Epithelial cell of esophagus (primary cell): ENCODE measurements around the gene COA6.
A peak's percentile ranks its signal among the peaks of the same experiment; 100 is the strongest.

Experiments used
- DNase-seq: peaks from one replicate; pipeline ENCODE4 v3.0.0; 2010; ENCODE audit warnings: low read depth
- H3K4me3 ChIP-seq: 2 replicates; pipeline ENCODE4 v1.5.1; 2011; ENCODE audit warnings: mild to moderate bottlenecking, low read length, control low read depth
- CTCF ChIP-seq: IDR thresholded peaks from 2 replicates; pipeline ENCODE4 v1.5.1; 2011; ENCODE audit warnings: low read depth, mild to moderate bottlenecking, low read length, control low read depth, inconsistent platforms; ENCODE audit not compliant: insufficient read depth; ENCODE audit errors: missing control alignments

Gene COA6

GRCh38 chr1:234373064-234373958 is at the start of gene COA6:
TSS of gene COA6 (plus strand) at chr1:234373456. CDS start at chr1:234373467, 11 bp downstream.
- peak; percentile 97 for DNase-seq
- peak within 1 kb of the TSS; percentile 86 for H3K4me3 ChIP-seq
- TF ChIP-seq CTCF, result no peak

GRCh38 chr1:234324821-234325220 is 48.4 kb upstream of the COA6 start:
- DNase-seq, result no peak
- H3K4me3 ChIP-seq, result no peak overlapping the region
- TF ChIP-seq CTCF, result no peak

GRCh38 chr1:234325878-234326496 is 47.3 kb upstream of the COA6 start:
- DNase-seq, result no peak
- H3K4me3 ChIP-seq, result no peak overlapping the region
- no peak for TF ChIP-seq CTCF

- TF ChIP-seq CTCF, result peak; percentile 83
- DNase-seq, result peak; percentile 62
Observed at GRCh38 chr1:234326497-234327366, 46.5 kb upstream of the COA6 start.

GRCh38 chr1:234327577-234328164 is 45.6 kb upstream of the COA6 start:
- DNase-seq, result no peak
- no peak for TF ChIP-seq CTCF
- H3K4me3 ChIP-seq, result no peak overlapping the region

More at GRCh38 chr1:234326497-234327366, 46.5 kb upstream of the COA6 start:
- peak overlapping the region; percentile 25 for H3K4me3 ChIP-seq

GRCh38 chr1:234330843-234331215 is 42.4 kb upstream of the COA6 start:
- DNase-seq, result no peak
- TF ChIP-seq CTCF, result no peak
- no peak overlapping the region for H3K4me3 ChIP-seq
